ENCODE results near the gene KANSL1.

KANSL1 gene

GRCh38 chr17:46030752-46031151 is 162.5 kb downstream of the KANSL1 start:
- in situ Hi-C loops (cut with MboI; ENCODE audit: low pct_unique_long_range_greater_than_20kb, low sequenced_read_pairs, unreplicated experiment) = no loop called here
- no peak for DNase-seq (ENCODE audit: low spot score)
- no peak for TF ChIP-seq CTCF (IDR thresholded peaks at IDR 0.05; ENCODE audit: extremely low read depth, insufficient read depth, missing control alignments)

- no peak for TF ChIP-seq CTCF (IDR thresholded peaks at IDR 0.05; ENCODE audit: extremely low read depth, insufficient read depth, missing control alignments)
- in situ Hi-C loops (cut with MboI; ENCODE audit: low pct_unique_long_range_greater_than_20kb, low sequenced_read_pairs, unreplicated experiment) = no loop called here
- no peak for DNase-seq (ENCODE audit: low spot score)
Observed at GRCh38 chr17:46029627-46030026, 163.6 kb downstream of the KANSL1 start.

- in situ Hi-C loops (cut with MboI; ENCODE audit: low pct_unique_long_range_greater_than_20kb, low sequenced_read_pairs, unreplicated experiment) = no loop called here
- no peak for DNase-seq (ENCODE audit: low spot score)
- no peak for TF ChIP-seq CTCF (IDR thresholded peaks at IDR 0.05; ENCODE audit: extremely low read depth, insufficient read depth, missing control alignments)
Observed at GRCh38 chr17:46028981-46029565, 164.2 kb downstream of the KANSL1 start.

- no peak for DNase-seq (ENCODE audit: low spot score)
- no peak for TF ChIP-seq CTCF (IDR thresholded peaks at IDR 0.05; ENCODE audit: extremely low read depth, insufficient read depth, missing control alignments)
- in situ Hi-C loops (cut with MboI; ENCODE audit: low pct_unique_long_range_greater_than_20kb, low sequenced_read_pairs, unreplicated experiment) = no loop called here
Observed at GRCh38 chr17:46028374-46028773, 164.9 kb downstream of the KANSL1 start.

- TF ChIP-seq CTCF (IDR thresholded peaks at IDR 0.05; ENCODE audit: extremely low read depth, insufficient read depth, missing control alignments) = no peak
- in situ Hi-C loops (cut with MboI; ENCODE audit: low pct_unique_long_range_greater_than_20kb, low sequenced_read_pairs, unreplicated experiment) = no loop called here
- no peak for DNase-seq (ENCODE audit: low spot score)
Observed at GRCh38 chr17:46027976-46028325, 165.3 kb downstream of the KANSL1 start.

GRCh38 chr17:46027048-46027975 is 165.9 kb downstream of the KANSL1 start:
- TF ChIP-seq CTCF (IDR thresholded peaks at IDR 0.05; ENCODE audit: extremely low read depth, insufficient read depth, missing control alignments) = no peak
- DNase-seq (ENCODE audit: low spot score) = no peak
- in situ Hi-C loops (cut with MboI; ENCODE audit: low pct_unique_long_range_greater_than_20kb, low sequenced_read_pairs, unreplicated experiment) = no loop called here
